GM21528 (cell line): ENCODE measurements around the gene NELL1.
"Not testable (repeated sequence)": the region's sequence is repeated elsewhere in the genome, so short reads cannot be mapped to it uniquely, and the experiment has no call there.

Experiments used
- ATAC-seq: cut with Tn5 transposase; IDR thresholded peaks from one replicate; pipeline ENCODE4 v1.9.1; 2021; ENCODE audit warnings: mild to moderate bottlenecking, moderate library complexity; ENCODE audit not compliant: unreplicated experiment, low FRiP score

Gene NELL1

DNA sequence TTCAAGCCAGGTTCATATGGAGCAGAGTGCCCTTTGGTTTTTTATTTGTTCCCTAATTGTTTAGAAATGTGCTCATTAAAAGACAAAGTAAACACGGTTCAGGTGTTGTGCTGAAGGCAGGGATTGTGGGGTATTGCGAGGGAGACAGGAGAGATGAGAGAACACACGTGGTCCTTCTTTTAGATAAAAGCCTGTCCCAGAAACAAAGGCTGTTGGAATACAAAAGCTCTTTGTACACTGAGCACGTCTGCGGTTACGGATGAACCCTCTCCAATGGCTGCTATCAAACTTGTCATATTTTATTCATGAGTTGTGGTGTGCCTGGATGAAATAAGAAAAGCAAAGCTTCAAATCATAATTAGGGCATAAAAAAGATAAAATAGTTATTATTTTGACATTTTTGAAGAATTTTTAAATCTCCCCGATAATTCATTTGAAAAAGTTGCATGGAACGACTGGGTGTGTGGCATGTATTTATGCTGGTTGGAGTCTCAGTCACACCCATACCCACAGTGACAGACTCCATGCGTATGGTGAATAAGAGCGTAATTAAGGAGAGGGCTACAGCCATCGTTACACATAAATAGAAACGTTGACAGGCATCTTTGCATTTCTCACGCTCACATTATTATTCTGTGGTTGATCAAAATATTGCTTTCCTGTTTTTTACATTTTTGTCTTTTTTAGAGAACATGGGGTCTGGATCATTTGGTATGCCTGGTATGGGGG lies 92.9 kb downstream of the NELL1 start:
- no peak for ATAC-seq

GRCh38 chr11:20762980-20763379 lies 93.6 kb downstream of the NELL1 start:
- no peak for ATAC-seq

DNA sequence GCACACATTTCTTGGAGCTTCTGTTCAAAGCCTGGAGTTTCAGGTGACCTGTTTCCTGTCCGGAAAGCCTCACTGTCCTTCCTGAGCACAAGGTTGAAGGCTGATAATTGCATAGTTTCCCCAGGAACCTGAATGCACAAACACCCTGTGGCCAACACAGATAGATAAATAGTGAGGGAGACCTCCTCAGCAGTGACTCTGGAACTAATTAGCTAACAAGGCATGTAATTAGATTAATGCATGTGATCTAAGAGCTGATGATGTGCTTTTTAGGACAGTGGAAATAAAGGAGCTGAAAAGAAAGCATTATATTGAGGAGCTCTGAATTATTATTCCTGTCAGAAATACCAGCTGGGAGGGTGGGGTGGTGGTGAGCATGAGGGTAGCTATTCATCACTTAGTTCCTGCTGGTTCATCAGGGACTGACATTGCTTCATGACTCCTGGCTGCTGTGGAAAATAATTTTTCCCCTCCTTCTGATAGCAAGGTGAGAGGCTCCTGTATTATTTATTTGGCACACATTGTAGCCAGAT lies 101.1 kb downstream of the NELL1 start:
- ATAC-seq: no peak

- ATAC-seq: no peak
Observed at GRCh38 chr11:20771026-20771425, 101.6 kb downstream of the NELL1 start.

DNA sequence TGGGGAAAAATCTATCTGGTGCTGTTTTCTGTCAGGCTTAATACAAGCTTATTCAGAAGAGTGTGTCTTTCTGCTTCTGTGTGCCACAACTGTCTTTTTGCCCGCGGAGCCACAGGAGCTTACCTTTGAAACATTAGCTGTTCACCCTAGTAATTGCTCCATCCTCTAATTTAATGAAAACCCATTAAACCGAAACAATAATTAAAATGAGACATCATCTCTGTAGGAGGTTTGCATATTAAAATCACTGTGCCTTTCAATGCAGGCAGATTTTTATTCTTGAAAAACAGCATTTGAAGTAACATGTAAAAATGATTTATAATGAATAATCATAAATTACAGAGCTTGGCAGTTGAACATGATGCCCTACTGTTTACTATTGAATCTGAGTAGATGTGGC lies 102.3 kb downstream of the NELL1 start:
- no peak for ATAC-seq

- no peak for ATAC-seq
Observed at GRCh38 chr11:20775331-20775730, 105.9 kb downstream of the NELL1 start.

DNA sequence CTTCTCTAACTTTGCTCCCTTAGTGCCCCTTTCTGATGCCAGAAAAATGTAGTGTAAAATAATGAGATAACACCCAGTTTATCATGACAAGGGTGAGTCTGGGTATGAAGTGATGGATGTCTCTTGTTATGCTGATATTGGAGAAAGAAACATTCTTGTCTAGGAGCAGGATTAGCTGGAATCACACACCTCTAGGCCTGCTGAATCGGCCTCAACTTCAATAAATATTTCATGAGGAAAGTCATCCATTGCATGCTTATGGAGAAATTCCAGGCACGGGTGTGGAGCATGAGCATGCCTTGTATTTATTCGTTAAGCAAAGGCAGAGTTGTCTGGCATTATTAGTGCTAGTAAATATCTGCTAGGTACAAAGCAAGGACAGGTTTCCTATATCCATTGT lies 113.4 kb downstream of the NELL1 start:
- ATAC-seq: no peak

GRCh38 chr11:20783220-20783619 lies 113.8 kb downstream of the NELL1 start:
- no peak for ATAC-seq

GRCh38 chr11:20790622-20791021 lies 121.2 kb downstream of the NELL1 start:
- ATAC-seq: no peak

DNA sequence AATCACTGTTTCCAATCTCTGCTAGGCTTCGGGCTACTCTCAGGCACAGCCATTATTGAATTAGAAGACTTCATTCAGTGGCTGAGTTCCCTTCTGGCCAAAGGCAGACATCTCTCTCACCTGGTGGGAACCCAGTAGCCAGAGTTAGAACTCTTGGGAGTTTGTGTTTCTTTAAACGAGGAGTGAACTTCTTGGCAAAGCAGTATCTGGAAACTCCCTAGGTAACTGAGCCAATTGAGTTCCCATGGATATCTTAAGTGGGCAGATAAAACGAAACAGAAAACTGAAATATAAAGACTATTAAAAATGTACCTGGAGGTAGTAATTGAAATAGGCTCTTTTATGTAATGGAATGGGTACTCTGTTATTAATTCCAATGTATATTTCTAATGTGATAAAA lies 125.6 kb downstream of the NELL1 start:
- ATAC-seq: no peak

- no peak for ATAC-seq
Observed at GRCh38 chr11:20808328-20808727, 138.9 kb downstream of the NELL1 start.

- ATAC-seq: no peak
Observed at GRCh38 chr11:20821046-20821445, 151.7 kb downstream of the NELL1 start.

DNA sequence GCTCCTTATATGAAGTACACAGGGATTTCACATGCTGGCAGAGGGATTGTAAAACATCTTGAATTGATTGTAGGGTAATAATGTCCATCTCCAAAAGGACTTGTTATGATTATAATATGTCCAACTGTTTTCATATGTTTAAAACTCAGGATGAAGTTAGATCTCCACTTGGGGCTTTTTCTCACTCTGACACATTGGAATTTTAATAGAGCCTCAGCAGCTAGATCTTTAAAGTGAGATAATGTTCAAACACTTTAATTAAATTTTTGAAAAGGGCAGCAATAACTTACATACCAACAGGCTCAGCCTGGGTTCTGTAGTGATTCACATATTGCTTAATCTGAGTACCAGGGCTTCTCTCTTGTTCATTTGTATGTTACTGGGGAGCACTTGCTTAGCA lies 152.1 kb downstream of the NELL1 start:
- no peak for ATAC-seq

- ATAC-seq: no peak
Observed at GRCh38 chr11:20824773-20825172, 155.4 kb downstream of the NELL1 start.

DNA sequence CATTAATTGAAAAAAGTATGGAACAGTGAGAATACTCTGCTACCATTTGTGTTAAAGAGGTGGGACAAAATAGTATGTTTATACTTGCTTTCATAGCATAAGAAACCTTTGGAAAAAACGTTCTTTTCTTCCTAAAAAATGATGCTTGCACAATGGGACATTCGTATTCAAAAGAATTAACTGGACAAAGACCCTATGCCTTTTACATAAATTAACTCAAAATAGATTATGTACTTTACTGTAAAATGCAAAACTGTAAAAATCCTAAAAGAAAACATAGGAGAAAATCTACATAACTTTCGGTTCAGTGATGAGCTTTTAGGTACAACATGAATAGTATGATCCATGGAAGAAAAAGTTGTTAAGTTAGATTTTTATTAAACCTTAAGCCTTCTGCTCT lies 166.2 kb downstream of the NELL1 start:
- ATAC-seq: no peak

DNA sequence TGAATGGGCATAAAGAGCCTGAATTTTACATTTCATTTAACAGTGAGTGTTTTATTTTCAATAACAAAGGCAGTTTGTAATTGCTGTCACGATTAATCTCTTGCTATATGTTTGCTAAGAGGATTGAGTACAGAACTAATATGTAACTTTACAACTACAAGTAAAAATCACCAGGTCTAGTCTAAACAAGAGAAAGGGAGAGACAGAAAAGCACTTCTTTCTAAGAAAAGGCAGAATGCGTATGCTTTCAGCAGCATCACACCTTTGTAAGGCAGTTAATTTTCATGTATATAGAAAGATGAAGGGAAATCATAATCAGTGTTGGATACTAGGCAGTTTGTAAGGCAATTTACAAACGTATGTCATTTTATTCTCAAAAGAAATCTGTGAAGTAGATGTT lies 169.8 kb downstream of the NELL1 start:
- ATAC-seq: no peak

DNA sequence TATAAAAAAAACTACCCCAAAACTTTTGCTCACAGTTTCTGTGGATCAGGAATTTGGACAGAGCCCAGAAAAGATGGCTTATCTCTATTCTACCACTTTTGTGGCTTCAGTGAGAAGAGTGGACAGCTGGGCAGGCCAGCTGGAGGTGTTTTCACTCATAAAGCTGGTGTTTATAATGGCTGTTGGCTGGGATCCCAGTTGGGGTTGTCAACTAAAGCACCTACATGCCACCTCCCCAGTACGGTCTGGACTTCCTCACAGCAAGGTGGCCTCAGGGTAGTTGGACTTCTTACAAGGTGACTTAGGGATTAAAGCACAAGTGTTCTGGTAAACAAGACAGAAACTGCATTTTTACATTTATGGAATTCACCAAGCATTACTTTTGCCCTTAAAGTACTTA lies 171.0 kb downstream of the NELL1 start:
- no peak for ATAC-seq

DNA sequence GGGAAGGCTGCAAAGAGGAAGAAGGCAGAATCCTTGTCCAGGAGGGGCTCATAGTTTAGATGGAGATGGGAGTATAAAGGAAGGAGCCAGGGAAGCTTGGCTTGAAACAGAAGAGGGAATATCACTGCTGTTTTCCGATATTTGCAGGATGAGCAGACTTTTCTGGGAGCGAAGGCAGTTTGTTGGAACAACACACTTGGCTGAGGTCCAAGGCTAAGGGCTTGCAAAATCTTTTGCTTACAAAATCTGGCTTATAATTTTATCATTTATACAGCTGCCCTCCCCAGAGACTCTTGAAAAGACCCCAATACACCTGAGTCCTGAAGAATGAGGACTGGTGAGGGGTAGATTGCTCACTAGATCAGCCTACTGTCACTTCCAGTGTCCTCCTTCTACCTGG lies 174.8 kb downstream of the NELL1 start:
- no peak for ATAC-seq

- ATAC-seq: no peak
Observed at GRCh38 chr11:20844630-20845029, 175.2 kb downstream of the NELL1 start.

GRCh38 chr11:20854215-20854955 lies 185.0 kb downstream of the NELL1 start:
- no peak for ATAC-seq

DNA sequence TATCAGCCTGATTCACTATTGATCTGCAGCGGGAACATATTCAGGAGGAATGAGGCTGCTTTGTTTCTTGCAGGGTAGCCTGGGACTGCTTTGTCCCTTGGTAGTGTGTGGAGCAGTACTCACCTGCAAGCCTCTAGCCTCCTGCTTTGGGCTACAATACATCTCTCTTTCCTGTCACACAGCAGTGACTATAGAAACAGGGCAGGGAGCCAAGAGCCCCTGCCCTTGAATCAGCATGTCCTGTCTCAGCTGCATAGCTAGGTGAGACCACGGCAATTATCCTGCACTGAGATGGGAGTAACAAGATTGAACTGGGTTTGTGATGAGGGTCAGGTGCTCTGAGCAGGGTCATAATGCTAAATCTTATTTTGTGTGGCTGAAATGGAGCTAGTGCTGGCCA lies 191.9 kb downstream of the NELL1 start:
- no peak for ATAC-seq

DNA sequence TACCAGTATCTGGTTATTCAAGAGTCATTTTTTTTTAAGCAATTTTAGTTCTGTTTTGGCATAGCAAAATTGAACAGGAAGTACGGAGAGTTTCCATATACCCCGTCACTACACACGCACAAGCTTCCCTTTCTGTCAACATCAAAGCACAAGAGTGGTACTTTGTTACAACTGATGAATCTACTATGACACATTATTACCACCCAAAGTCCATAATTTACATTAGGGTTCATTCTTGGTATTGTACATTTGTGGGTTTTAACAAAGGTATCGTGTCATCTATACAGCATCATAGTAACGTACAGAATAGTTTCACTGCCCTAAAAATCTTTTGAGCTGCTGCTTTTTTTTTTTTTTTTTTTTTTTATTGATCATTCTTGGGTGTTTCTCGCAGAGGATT lies 192.9 kb downstream of the NELL1 start:
- not testable (repeated sequence) for ATAC-seq
